ENCODE data around the gene UTP14C. TPM values are rescaled to one million over a fixed set of nuclear protein-coding genes. Genes with fewer than 3 reads are reported as not detected.

Gene UTP14C
- total and polyA plus RNA-seq, 2 of the 13 experiments (the other 11 are each of a cell fraction or from before 2014, with no cell fraction given), result 8.8 to 12.2 TPM

GRCh38 chr13:52011632-52012511 is 12.6 kb upstream of the UTP14C start, which contains the start of gene ALG11 (continued):
- TF ChIP-seq PHF21A (CRISPR knock-in tag; IDR thresholded peaks at IDR 0.05), result peak; percentile 91
- TF ChIP-seq ATF2 (CRISPR knock-in tag; IDR thresholded peaks at IDR 0.05), result no peak; the same call in 1 of the 2 replicates
- TF ChIP-seq ZNF232 (CRISPR knock-in tag; IDR thresholded peaks at IDR 0.05; ENCODE audit: borderline replicate concordance), result no peak; the same call in 1 of the 2 replicates
- TF ChIP-seq ELK4 (CRISPR knock-in tag; IDR thresholded peaks at IDR 0.05; ENCODE audit: borderline replicate concordance), result no peak
- peak; percentile 56; the same call in 1 of the 2 replicates for TF ChIP-seq SMAD3 (CRISPR knock-in tag; IDR thresholded peaks at IDR 0.05)
- peak; percentile 91; the same call in 1 of the 2 replicates for TF ChIP-seq ZSCAN29 (CRISPR knock-in tag; conservative IDR thresholded peaks at IDR 0.05)
- TF ChIP-seq UBTF (CRISPR knock-in tag; IDR thresholded peaks at IDR 0.05), result peak; percentile 99
- peak; percentile 98 for TF ChIP-seq ATF7-NPFF (CRISPR knock-in tag; IDR thresholded peaks at IDR 0.05; ENCODE audit: low read depth)
- no peak; the same call in none of the 2 replicates for TF ChIP-seq ZNF777 (CRISPR knock-in tag; IDR thresholded peaks at IDR 0.05)
- TF ChIP-seq ZNF274 (CRISPR knock-in tag; IDR thresholded peaks at IDR 0.05), result no peak; the same call in 1 of the 2 replicates
- peak; percentile 77 for TF ChIP-seq DRAP1 (CRISPR knock-in tag; IDR thresholded peaks at IDR 0.05)
- peak; percentile 89 for TF ChIP-seq CBFB (CRISPR knock-in tag; IDR thresholded peaks at IDR 0.05)
- TF ChIP-seq DZIP1 (CRISPR knock-in tag; IDR thresholded peaks at IDR 0.05), result no peak
- TF ChIP-seq EED (CRISPR knock-in tag; IDR thresholded peaks at IDR 0.05), result peak; percentile 84; the same call in 1 of the 2 replicates
- peak; percentile 61 for TF ChIP-seq CBX1 (IDR thresholded peaks at IDR 0.05; ENCODE audit: low read depth)
- TF ChIP-seq U2AF1 (optimal IDR thresholded peaks at IDR 0.05; ENCODE audit: low read depth, low read length), result no peak
- peak; percentile 74 for TF ChIP-seq PITX1 (CRISPR knock-in tag; IDR thresholded peaks at IDR 0.05)
- TF ChIP-seq ZNF644 (CRISPR knock-in tag; IDR thresholded peaks at IDR 0.05; ENCODE audit: low read depth), result peak; percentile 44; the same call in 1 of the 2 replicates
- TF ChIP-seq NFRKB (IDR thresholded peaks at IDR 0.05), result peak; percentile 61; the same call in 1 of the 2 replicates
- TF ChIP-seq ELF4 (CRISPR knock-in tag; IDR thresholded peaks at IDR 0.05; ENCODE audit: borderline replicate concordance), result peak; percentile 30; the same call in 1 of the 2 replicates
- peak; percentile 36; the same call in 1 of the 2 replicates for TF ChIP-seq NFE2L1 (CRISPR knock-in tag; IDR thresholded peaks at IDR 0.05; ENCODE audit: borderline replicate concordance)
